ENCODE results near the gene ONECUT2.

ONECUT2 gene

DNA sequence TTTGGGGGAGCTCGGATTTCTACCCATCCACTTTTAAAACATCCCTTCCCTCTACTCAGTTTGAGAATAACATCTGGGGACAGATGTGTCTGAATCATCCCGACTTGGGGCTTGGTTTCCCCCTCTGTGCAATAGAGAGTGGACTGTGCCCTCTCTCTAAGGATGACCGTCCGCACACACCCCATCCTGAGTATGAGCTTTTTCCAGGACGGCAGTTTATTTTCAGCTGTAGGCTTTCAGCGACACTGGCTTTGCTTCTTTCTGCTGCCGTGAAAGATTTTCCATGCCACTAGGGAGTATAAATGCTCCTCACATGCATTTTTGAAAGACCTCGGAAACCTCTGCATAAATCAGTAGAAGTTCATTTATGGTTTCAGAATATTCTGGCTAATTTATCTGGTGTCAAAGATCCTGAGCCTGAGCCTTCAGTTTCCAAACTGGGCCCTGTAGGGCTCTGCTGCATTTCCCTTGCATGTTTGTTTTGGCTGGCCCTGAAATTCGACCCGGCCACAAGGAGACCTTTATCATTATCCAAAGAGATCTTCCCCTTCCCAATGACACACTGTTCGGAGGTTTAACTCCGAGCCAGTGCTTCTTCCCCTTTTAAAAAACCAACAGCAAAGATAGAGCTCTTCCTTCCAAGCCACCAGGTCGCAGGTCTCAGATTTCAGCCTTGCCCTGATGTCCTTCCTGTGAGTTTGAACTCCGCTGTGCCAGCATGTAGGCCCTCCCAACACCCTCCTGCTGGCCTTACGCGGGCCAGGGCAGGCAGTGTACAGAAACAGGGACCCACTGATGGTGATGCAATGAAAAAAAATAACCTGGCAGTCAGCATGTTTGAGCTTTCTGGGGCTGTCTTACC, 98.1 kb downstream of the ONECUT2 start:
- peak; percentile 75 for DNase-seq

DNA sequence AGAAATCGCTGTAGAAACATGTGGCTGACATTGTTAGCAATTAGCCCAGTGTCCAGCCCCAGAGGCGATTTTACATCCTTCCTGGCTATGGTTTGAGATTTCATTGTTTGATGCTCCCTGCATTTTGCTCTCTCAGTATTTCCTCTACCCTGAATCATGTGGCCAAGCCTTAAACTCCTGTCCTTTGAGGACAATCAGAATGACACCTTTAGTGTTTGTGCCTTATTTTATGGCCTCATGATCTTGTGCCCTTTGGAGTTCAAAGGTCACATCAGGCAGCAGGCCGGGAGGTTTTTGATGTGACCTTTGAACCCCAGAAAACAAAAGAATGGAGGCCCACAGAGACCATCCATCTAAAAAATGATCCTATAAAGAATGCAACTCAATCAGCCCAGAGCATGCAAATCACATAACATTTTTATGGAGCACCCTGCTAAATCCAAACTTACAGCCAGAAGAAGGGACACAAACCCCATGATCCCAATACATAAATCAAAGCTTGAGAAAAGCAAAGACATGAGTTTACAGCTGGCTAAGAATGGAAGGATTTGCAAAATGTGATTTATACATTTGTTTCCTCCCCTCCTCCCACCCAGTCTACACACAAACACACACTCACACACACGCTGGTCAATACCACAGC, 98.8 kb downstream of the ONECUT2 start:
- peak; percentile 75 for DNase-seq

DNA sequence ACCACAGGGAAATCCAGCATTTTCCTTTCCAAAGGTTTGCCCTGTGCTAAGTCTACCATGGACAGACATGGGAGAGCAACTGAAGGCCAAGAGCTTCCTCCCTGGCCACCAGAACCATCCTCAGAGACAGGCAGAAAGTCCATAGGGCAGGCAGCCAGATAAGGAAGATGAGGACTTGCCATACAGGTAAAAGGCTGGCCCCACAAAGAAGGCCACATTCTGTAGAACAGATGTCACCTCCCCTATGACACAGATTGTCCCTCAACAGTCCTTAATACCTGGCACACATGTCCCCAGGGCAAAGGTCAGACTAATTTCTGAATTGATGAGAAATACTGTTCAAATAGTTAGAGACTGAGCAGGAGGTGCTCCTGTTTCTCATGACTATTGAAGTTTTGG, 99.3 kb downstream of the ONECUT2 start:
- DNase-seq, result peak; percentile 44

DNA sequence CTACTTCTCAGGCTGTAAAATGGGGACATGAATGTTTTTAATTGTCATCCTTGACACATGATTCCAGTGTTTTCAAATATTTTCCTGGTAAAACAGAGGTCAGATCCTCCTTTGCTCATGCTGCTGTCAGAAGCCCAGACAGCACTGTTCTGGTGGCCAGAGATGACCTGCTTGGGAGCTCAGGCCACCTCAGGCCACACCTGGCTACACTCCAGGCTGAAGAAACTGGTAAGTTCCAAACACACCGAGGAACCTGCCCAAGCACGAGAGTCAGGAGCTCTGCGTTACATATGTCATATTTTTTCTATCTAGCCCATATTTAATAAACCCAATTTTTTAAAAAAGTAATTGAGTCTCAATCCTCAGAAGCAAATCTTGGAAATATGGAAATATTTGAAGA, 103.4 kb downstream of the ONECUT2 start:
- no peak for DNase-seq

DNA sequence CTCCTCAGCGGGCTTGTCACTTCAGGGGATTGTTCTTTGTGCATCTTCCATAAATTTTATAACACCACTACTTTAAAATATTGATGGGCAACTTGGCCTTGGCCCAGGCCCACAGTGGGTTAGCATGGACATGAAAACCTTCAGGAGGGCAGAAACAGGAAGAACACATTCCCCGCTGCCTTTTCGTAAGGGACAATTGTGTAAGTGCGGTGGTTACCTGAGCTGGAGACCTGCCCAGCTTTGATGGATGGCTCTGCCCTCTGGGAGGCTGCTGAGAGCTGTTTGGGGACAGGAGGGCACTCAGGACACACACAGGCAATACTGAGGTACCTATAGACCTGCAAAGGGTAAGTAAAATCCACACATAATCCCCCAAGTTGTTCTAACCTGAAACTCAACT, 104.5 kb downstream of the ONECUT2 start:
- DNase-seq, result peak; percentile 28
